HUES64 (cell line): ENCODE measurements around the gene TGM2.

Experiments
- H3K27ac ChIP-seq: 2 replicates; pipeline ENCODE4 v1.7.0; 2013; ENCODE audit warnings: low read depth, low read length, inconsistent platforms
- H3K27me3 ChIP-seq: 2 replicates; pipeline ENCODE4 v1.6.1; 2013; ENCODE audit warnings: mild to moderate bottlenecking, low read length; ENCODE audit not compliant: insufficient read depth
- H3K36me3 ChIP-seq: 2 replicates; pipeline ENCODE4 v1.6.1; 2013; ENCODE audit warnings: mild to moderate bottlenecking, low read length; ENCODE audit not compliant: insufficient read depth
- H3K4me1 ChIP-seq: 2 replicates; pipeline ENCODE4 v1.6.1; 2013; ENCODE audit warnings: mild to moderate bottlenecking, low read length, moderate library complexity; ENCODE audit not compliant: insufficient read depth
- H3K4me3 ChIP-seq: 2 replicates; pipeline ENCODE4 v1.5.1; 2013; ENCODE audit warnings: mild to moderate bottlenecking, low read length, moderate library complexity
- H3K9ac ChIP-seq: 2 replicates; pipeline ENCODE4 v1.6.1; 2013; ENCODE audit warnings: mild to moderate bottlenecking, low read depth, low read length
- H3K9me3 ChIP-seq: 2 replicates; pipeline ENCODE4 v1.6.1; 2013; ENCODE audit warnings: low read depth, low read length; ENCODE audit not compliant: insufficient read depth
- WGBS: fragments of 150-250, 120-280 bp; methylation state at CpG from one replicate; pipeline ENCODE4 v1.1.7; 2013; ENCODE audit warnings: missing lambda C conversion rate; 5-methylcytosine and 5-hydroxymethylcytosine counted together

Gene TGM2

GRCh38 chr20:38198238-38198861 lies 33.3 kb upstream of the TGM2 start:
- Histone ChIP-seq H3K27me3 (no peaks in the 10 kb centered on the region), H3K4me3 (no peak overlapping the region), H3K27ac (no peak overlapping the region), H3K9ac (no peak overlapping the region), H3K9me3 (no peaks in the 10 kb centered on the region), H3K4me1 (0 out of 2 replicates have a peak, but pooled peaks cover 4% of the 10 kb centered on the region), H3K36me3 (no peaks in the 10 kb centered on the region)
- WGBS: 85% methylated on average over 8 of the region's 8 CpGs

GRCh38 chr20:38197619-38198018 lies 32.5 kb upstream of the TGM2 start:
- H3K27ac ChIP-seq: no peak overlapping the region
- H3K36me3 ChIP-seq: no peaks in the 10 kb centered on the region
- H3K4me3 ChIP-seq: no peak overlapping the region
- no peaks in the 10 kb centered on the region for H3K9me3 ChIP-seq
- no peaks in the 10 kb centered on the region for H3K27me3 ChIP-seq
- WGBS: 60% methylated on average over 1 of the region's 1 CpG
- no peak overlapping the region for H3K9ac ChIP-seq
- H3K4me1 ChIP-seq: 0 out of 2 replicates have a peak, but pooled peaks cover 4% of the 10 kb centered on the region

GRCh38 chr20:38197217-38197616 lies 32.1 kb upstream of the TGM2 start:
- H3K4me1 ChIP-seq: 0 out of 2 replicates have a peak, but pooled peaks cover 4% of the 10 kb centered on the region
- no peaks in the 10 kb centered on the region for H3K27me3 ChIP-seq
- H3K9me3 ChIP-seq: no peaks in the 10 kb centered on the region
- no peaks in the 10 kb centered on the region for H3K36me3 ChIP-seq
- WGBS: 80% methylated on average over 5 of the region's 5 CpGs
- no peak overlapping the region for H3K4me3 ChIP-seq
- no peak overlapping the region for H3K27ac ChIP-seq
- no peak overlapping the region for H3K9ac ChIP-seq

- H3K9me3 ChIP-seq: no peaks in the 10 kb centered on the region
- H3K27ac ChIP-seq: no peak overlapping the region
- WGBS: 88% methylated on average over 5 of the region's 5 CpGs
- H3K27me3 ChIP-seq: no peaks in the 10 kb centered on the region
- H3K4me1 ChIP-seq: 0 out of 2 replicates have a peak, but pooled peaks cover 4% of the 10 kb centered on the region
- H3K36me3 ChIP-seq: no peaks in the 10 kb centered on the region
- H3K4me3 ChIP-seq: no peak overlapping the region
- no peak overlapping the region for H3K9ac ChIP-seq
Observed at GRCh38 chr20:38196592-38196991, 31.5 kb upstream of the TGM2 start.

GRCh38 chr20:38196076-38196475 lies 31.0 kb upstream of the TGM2 start:
- Histone ChIP-seq H3K9me3 (no peaks in the 10 kb centered on the region), H3K4me1 (0 out of 2 replicates have a peak, but pooled peaks cover 4% of the 10 kb centered on the region), H3K27ac (no peak overlapping the region), H3K27me3 (no peaks in the 10 kb centered on the region), H3K36me3 (no peaks in the 10 kb centered on the region), H3K9ac (no peak overlapping the region), H3K4me3 (no peak overlapping the region)
- WGBS: 96% methylated on average over 4 of the region's 4 CpGs

GRCh38 chr20:38195521-38195920 lies 30.5 kb upstream of the TGM2 start:
- Histone ChIP-seq H3K27ac (no peak overlapping the region), H3K4me3 (no peak overlapping the region), H3K9me3 (no peaks in the 10 kb centered on the region), H3K9ac (no peak overlapping the region), H3K36me3 (no peaks in the 10 kb centered on the region), H3K27me3 (no peaks in the 10 kb centered on the region), H3K4me1 (0 out of 2 replicates have a peak, but pooled peaks cover 4% of the 10 kb centered on the region)
- 93% methylated on average over 7 of the region's 7 CpGs for WGBS

- no peaks in the 10 kb centered on the region for H3K27me3 ChIP-seq
- no peak overlapping the region for H3K27ac ChIP-seq
- H3K9me3 ChIP-seq: no peaks in the 10 kb centered on the region
- no peak overlapping the region for H3K9ac ChIP-seq
- H3K4me3 ChIP-seq: no peak overlapping the region
- no peaks in the 10 kb centered on the region for H3K36me3 ChIP-seq
- H3K4me1 ChIP-seq: 0 out of 2 replicates have a peak, but pooled peaks cover 4% of the 10 kb centered on the region
- WGBS: 89% methylated on average over 5 of the region's 5 CpGs
Observed at GRCh38 chr20:38194971-38195504, 30.0 kb upstream of the TGM2 start.

- no peak overlapping the region for H3K9ac ChIP-seq
- 93% methylated on average over 4 of the region's 4 CpGs for WGBS
- no peaks in the 10 kb centered on the region for H3K9me3 ChIP-seq
- no peaks in the 10 kb centered on the region for H3K27me3 ChIP-seq
- H3K36me3 ChIP-seq: no peaks in the 10 kb centered on the region
- H3K4me1 ChIP-seq: 0 out of 2 replicates have a peak, but pooled peaks cover 4% of the 10 kb centered on the region
- no peak overlapping the region for H3K27ac ChIP-seq
- H3K4me3 ChIP-seq: no peak overlapping the region
Observed at GRCh38 chr20:38193586-38194105, 28.6 kb upstream of the TGM2 start.

GRCh38 chr20:38192323-38192885 lies 27.3 kb upstream of the TGM2 start:
- H3K27ac ChIP-seq: no peak overlapping the region
- no peak overlapping the region for H3K9ac ChIP-seq
- H3K36me3 ChIP-seq: no peaks in the 10 kb centered on the region
- H3K4me3 ChIP-seq: no peak overlapping the region
- H3K9me3 ChIP-seq: no peaks in the 10 kb centered on the region
- 91% methylated on average over 9 of the region's 9 CpGs for WGBS
- H3K27me3 ChIP-seq: no peaks in the 10 kb centered on the region
- no peaks in the 10 kb centered on the region for H3K4me1 ChIP-seq

- Histone ChIP-seq H3K4me1 (no peaks in the 10 kb centered on the region), H3K9ac (no peak overlapping the region), H3K27ac (no peak overlapping the region), H3K27me3 (no peaks in the 10 kb centered on the region), H3K9me3 (no peaks in the 10 kb centered on the region), H3K4me3 (no peak overlapping the region), H3K36me3 (no peaks in the 10 kb centered on the region)
- 85% methylated on average over 5 of the region's 5 CpGs for WGBS
Observed at GRCh38 chr20:38191654-38192053, 26.6 kb upstream of the TGM2 start.

- no peak overlapping the region for H3K9ac ChIP-seq
- 82% methylated on average over 3 of the region's 3 CpGs for WGBS
Observed at GRCh38 chr20:38190936-38191371, 25.9 kb upstream of the TGM2 start.

More at GRCh38 chr20:38190936-38191371, 25.9 kb upstream of the TGM2 start:
- Histone ChIP-seq H3K9me3 (no peaks in the 10 kb centered on the region), H3K27me3 (no peaks in the 10 kb centered on the region), H3K27ac (no peak overlapping the region), H3K36me3 (no peaks in the 10 kb centered on the region), H3K4me3 (no peak overlapping the region), H3K4me1 (no peaks in the 10 kb centered on the region)
